Measurements from ENCODE around the gene C1QTNF9B.

DNA sequence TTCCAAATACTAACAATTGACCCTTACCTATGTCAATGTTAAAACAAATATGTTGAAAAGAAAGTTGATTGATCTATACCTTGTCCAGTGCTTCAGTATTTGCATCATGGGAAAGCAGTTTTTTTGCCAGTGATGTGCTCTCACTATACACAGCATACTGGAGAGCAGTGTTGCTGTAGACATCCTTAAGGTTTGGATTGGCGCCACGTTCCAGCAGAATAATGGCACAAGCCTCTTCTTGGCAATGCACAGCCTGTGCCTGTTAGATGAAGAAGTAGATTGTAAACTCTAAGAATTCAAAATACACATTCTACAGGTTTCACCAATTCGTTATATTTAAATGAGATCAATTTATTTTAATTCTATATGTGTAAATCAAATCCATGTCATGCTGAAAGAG, 43.9 kb upstream of the C1QTNF9B start:
- TF ChIP-seq CTCF (IDR thresholded peaks at IDR 0.05; ENCODE audit: insufficient read depth, low read length) (no peak), POLR2AphosphoS5 (IDR thresholded peaks at IDR 0.05; ENCODE audit: low read depth) (no peak), REST (IDR thresholded peaks at IDR 0.05; ENCODE audit: insufficient replicate concordance, low read depth) (no peak), GABPA (IDR thresholded peaks at IDR 0.05; ENCODE audit: low read depth) (no peak), SPI1 (IDR thresholded peaks at IDR 0.05; ENCODE audit: borderline replicate concordance, low read depth) (no peak)

Data from HL-60 (cell line).